Measurements from ENCODE around the gene NPAS3. TPM values are rescaled to one million over a fixed set of nuclear protein-coding genes. Genes with fewer than 3 reads are reported as not detected.

NPAS3 gene
- total RNA-seq, 1 donor from 2014 or later: 5.2 TPM

- Mint-ChIP-seq H3K4me3 (no peak overlapping the region), H3K27ac (no peak overlapping the region), H3K4me1 (no peaks in the 10 kb centered on the region), H3K36me3 (no peaks in the 10 kb centered on the region), H3K9me3 (no peaks in the 10 kb centered on the region), H3K27me3 (ENCODE audit: low read depth) (peaks cover 3% of the 10 kb centered on the region)
- no peak for TF ChIP-seq CTCF (IDR thresholded peaks at IDR 0.05; ENCODE audit: unreplicated experiment)
- no peak for DNase-seq (ENCODE audit: low spot score in 2 of 2, unreplicated experiment in 2 of 2)
These were observed 237.3 kb downstream of the NPAS3 start for GRCh38 chr14:33175951-33176350.

GRCh38 chr14:33184587-33184986 is 245.9 kb downstream of the NPAS3 start:
- H3K36me3 Mint-ChIP-seq: no peaks in the 10 kb centered on the region
- peaks cover 13% of the 10 kb centered on the region for H3K27me3 Mint-ChIP-seq (ENCODE audit: low read depth)
- H3K27ac Mint-ChIP-seq: no peak overlapping the region
- H3K4me1 Mint-ChIP-seq: no peaks in the 10 kb centered on the region
- H3K4me3 Mint-ChIP-seq: no peak overlapping the region
- no peak for DNase-seq (ENCODE audit: low spot score in 2 of 2, unreplicated experiment in 2 of 2)
- no peaks in the 10 kb centered on the region for H3K9me3 Mint-ChIP-seq
- TF ChIP-seq CTCF (IDR thresholded peaks at IDR 0.05; ENCODE audit: unreplicated experiment): no peak

- H3K36me3 Mint-ChIP-seq: no peaks in the 10 kb centered on the region
- TF ChIP-seq CTCF (IDR thresholded peaks at IDR 0.05; ENCODE audit: unreplicated experiment): no peak
- no peaks in the 10 kb centered on the region for H3K4me1 Mint-ChIP-seq
- H3K27me3 Mint-ChIP-seq (ENCODE audit: low read depth): peaks cover 14% of the 10 kb centered on the region
- DNase-seq (ENCODE audit: low spot score in 2 of 2, unreplicated experiment in 2 of 2): no peak
- H3K4me3 Mint-ChIP-seq: no peak overlapping the region
- H3K27ac Mint-ChIP-seq: no peak overlapping the region
- H3K9me3 Mint-ChIP-seq: no peaks in the 10 kb centered on the region
These were observed 248.0 kb downstream of the NPAS3 start for GRCh38 chr14:33186656-33187055.

- H3K4me1 Mint-ChIP-seq: no peaks in the 10 kb centered on the region
- H3K9me3 Mint-ChIP-seq: no peaks in the 10 kb centered on the region
- no peak for DNase-seq (ENCODE audit: low spot score in 2 of 2, unreplicated experiment in 2 of 2)
These were observed 250.2 kb downstream of the NPAS3 start for GRCh38 chr14:33188880-33189279.

GRCh38 chr14:33191855-33192254 is 253.2 kb downstream of the NPAS3 start:
- Mint-ChIP-seq H3K36me3 (no peaks in the 10 kb centered on the region), H3K27ac (no peak overlapping the region), H3K9me3 (no peaks in the 10 kb centered on the region), H3K4me3 (no peak overlapping the region), H3K4me1 (no peaks in the 10 kb centered on the region), H3K27me3 (ENCODE audit: low read depth) (peaks cover 18% of the 10 kb centered on the region)
- no peak for TF ChIP-seq CTCF (IDR thresholded peaks at IDR 0.05; ENCODE audit: unreplicated experiment)
- DNase-seq (ENCODE audit: low spot score in 2 of 2, unreplicated experiment in 2 of 2): no peak

More at GRCh38 chr14:33188880-33189279, 250.2 kb downstream of the NPAS3 start:
- no peak overlapping the region for H3K4me3 Mint-ChIP-seq
- no peaks in the 10 kb centered on the region for H3K36me3 Mint-ChIP-seq
- no peak for TF ChIP-seq CTCF (IDR thresholded peaks at IDR 0.05; ENCODE audit: unreplicated experiment)
- peaks cover 25% of the 10 kb centered on the region for H3K27me3 Mint-ChIP-seq (ENCODE audit: low read depth)
- H3K27ac Mint-ChIP-seq: no peak overlapping the region

- no peak for TF ChIP-seq CTCF (IDR thresholded peaks at IDR 0.05; ENCODE audit: unreplicated experiment)
- no peak for DNase-seq (ENCODE audit: low spot score in 2 of 2, unreplicated experiment in 2 of 2)
- Mint-ChIP-seq H3K27ac (no peak overlapping the region), H3K4me3 (no peak overlapping the region), H3K4me1 (no peaks in the 10 kb centered on the region), H3K9me3 (no peaks in the 10 kb centered on the region), H3K27me3 (ENCODE audit: low read depth) (peaks cover 12% of the 10 kb centered on the region), H3K36me3 (no peaks in the 10 kb centered on the region)
These were observed 255.9 kb downstream of the NPAS3 start for GRCh38 chr14:33194551-33194950.

All from mesothelial cell of epicardium (in vitro differentiated cells).